Muscle layer of duodenum (tissue), 2 donors: ENCODE data around the gene ENOX2.

Source experiments
- H3K27ac ChIP-seq: one replicate; pipeline ENCODE4 v1.7.0; 2013; ENCODE audit warnings: mild to moderate bottlenecking, low read length
- H3K27me3 ChIP-seq: one replicate; pipeline ENCODE4 v1.7.0; 2013; ENCODE audit warnings: low read depth, mild to moderate bottlenecking, control low read depth, low read length
- H3K36me3 ChIP-seq, 2 donors: one replicate each; pipeline ENCODE4 v1.7.0; 2013; ENCODE audit warnings: low read length in 2 of 2, control low read depth in 1 of 2, mild to moderate bottlenecking in 1 of 2; ENCODE audit not compliant: insufficient read depth in 2 of 2, control insufficient read depth in 1 of 2
- H3K4me1 ChIP-seq, 2 donors: one replicate each; pipeline ENCODE4 v1.7.0; 2013; ENCODE audit warnings: low read length in 2 of 2, mild to moderate bottlenecking in 2 of 2, control low read depth in 1 of 2, moderate library complexity in 1 of 2; ENCODE audit not compliant: insufficient read depth in 2 of 2, control insufficient read depth in 1 of 2
- H3K4me3 ChIP-seq, 2 donors: one replicate each; pipeline ENCODE4 v1.7.0; 2013; ENCODE audit warnings: low read length in 2 of 2, low read depth in 1 of 2, mild to moderate bottlenecking in 1 of 2
- H3K9me3 ChIP-seq, 2 donors: one replicate each; pipeline ENCODE4 v1.7.0; 2013; ENCODE audit warnings: low read length in 2 of 2, control low read depth in 1 of 2, mild to moderate bottlenecking in 1 of 2; ENCODE audit not compliant: control insufficient read depth in 1 of 2
- donor health status: healthy.

The ENOX2 gene

GRCh38 chrX:130775849-130776248 is 127.2 kb downstream of the ENOX2 start:
- Histone ChIP-seq H3K4me3 (no peak overlapping the region), H3K9me3 (no peaks in the 10 kb centered on the region), H3K27me3 (no peaks in the 10 kb centered on the region), H3K36me3 (no peaks in the 10 kb centered on the region), H3K27ac (no peak overlapping the region), H3K4me1 (no peaks in the 10 kb centered on the region)

GRCh38 chrX:130772776-130773143 is 130.2 kb downstream of the ENOX2 start:
- Histone ChIP-seq H3K27ac (no peak overlapping the region), H3K27me3 (no peaks in the 10 kb centered on the region), H3K4me1 (no peaks in the 10 kb centered on the region), H3K36me3 (no peaks in the 10 kb centered on the region), H3K4me3 (no peak overlapping the region), H3K9me3 (no peaks in the 10 kb centered on the region)

- Histone ChIP-seq H3K4me3 (no peak overlapping the region), H3K27ac (no peak overlapping the region), H3K9me3 (no peaks in the 10 kb centered on the region), H3K36me3 (no peaks in the 10 kb centered on the region), H3K27me3 (no peaks in the 10 kb centered on the region), H3K4me1 (no peaks in the 10 kb centered on the region)
These were observed 130.8 kb downstream of the ENOX2 start for GRCh38 chrX:130772105-130772775.

GRCh38 chrX:130771648-130772047 is 131.4 kb downstream of the ENOX2 start:
- Histone ChIP-seq H3K4me3 (no peak overlapping the region), H3K36me3 (no peaks in the 10 kb centered on the region), H3K4me1 (no peaks in the 10 kb centered on the region), H3K27me3 (no peaks in the 10 kb centered on the region), H3K27ac (no peak overlapping the region), H3K9me3 (no peaks in the 10 kb centered on the region)

GRCh38 chrX:130771230-130771629 is 131.8 kb downstream of the ENOX2 start:
- Histone ChIP-seq H3K4me3 (no peak overlapping the region), H3K4me1 (no peaks in the 10 kb centered on the region), H3K36me3 (no peaks in the 10 kb centered on the region), H3K27me3 (no peaks in the 10 kb centered on the region), H3K27ac (no peak overlapping the region), H3K9me3 (no peaks in the 10 kb centered on the region)

GRCh38 chrX:130770615-130771014 is 132.4 kb downstream of the ENOX2 start:
- H3K27ac ChIP-seq = no peak overlapping the region
- no peaks in the 10 kb centered on the region for H3K9me3 ChIP-seq
- no peak overlapping the region for H3K4me3 ChIP-seq
- no peaks in the 10 kb centered on the region for H3K27me3 ChIP-seq
- H3K36me3 ChIP-seq = no peaks in the 10 kb centered on the region
- H3K4me1 ChIP-seq = no peaks in the 10 kb centered on the region

GRCh38 chrX:130769835-130770234 is 133.2 kb downstream of the ENOX2 start:
- Histone ChIP-seq H3K27ac (no peak overlapping the region), H3K4me3 (no peak overlapping the region), H3K4me1 (no peaks in the 10 kb centered on the region), H3K9me3 (no peaks in the 10 kb centered on the region), H3K36me3 (no peaks in the 10 kb centered on the region), H3K27me3 (no peaks in the 10 kb centered on the region)

GRCh38 chrX:130758072-130758471 is 144.9 kb downstream of the ENOX2 start:
- no peaks in the 10 kb centered on the region for H3K36me3 ChIP-seq
- no peaks in the 10 kb centered on the region for H3K4me1 ChIP-seq
- H3K9me3 ChIP-seq = no peaks in the 10 kb centered on the region
- no peak overlapping the region for H3K4me3 ChIP-seq
- H3K27me3 ChIP-seq = no peaks in the 10 kb centered on the region
- no peak overlapping the region for H3K27ac ChIP-seq

- Histone ChIP-seq H3K27ac (no peak overlapping the region), H3K4me1 (no peaks in the 10 kb centered on the region), H3K36me3 (no peaks in the 10 kb centered on the region), H3K9me3 (no peaks in the 10 kb centered on the region), H3K27me3 (no peaks in the 10 kb centered on the region), H3K4me3 (no peak overlapping the region)
These were observed 146.8 kb downstream of the ENOX2 start for GRCh38 chrX:130756233-130756632.

- Histone ChIP-seq H3K27ac (no peak overlapping the region), H3K36me3 (no peaks in the 10 kb centered on the region), H3K9me3 (no peaks in the 10 kb centered on the region), H3K4me1 (no peaks in the 10 kb centered on the region), H3K4me3 (no peak overlapping the region), H3K27me3 (no peaks in the 10 kb centered on the region)
These were observed 148.7 kb downstream of the ENOX2 start for GRCh38 chrX:130754353-130754752.

- H3K9me3 ChIP-seq = no peaks in the 10 kb centered on the region
- no peak overlapping the region for H3K4me3 ChIP-seq
- no peaks in the 10 kb centered on the region for H3K36me3 ChIP-seq
- no peaks in the 10 kb centered on the region for H3K27me3 ChIP-seq
- H3K27ac ChIP-seq = no peak overlapping the region
- H3K4me1 ChIP-seq = no peaks in the 10 kb centered on the region
These were observed 156.2 kb downstream of the ENOX2 start for GRCh38 chrX:130746709-130747342.

GRCh38 chrX:130746077-130746476 is 156.9 kb downstream of the ENOX2 start:
- no peaks in the 10 kb centered on the region for H3K9me3 ChIP-seq
- no peaks in the 10 kb centered on the region for H3K36me3 ChIP-seq
- H3K27me3 ChIP-seq = no peaks in the 10 kb centered on the region
- no peak overlapping the region for H3K4me3 ChIP-seq
- no peak overlapping the region for H3K27ac ChIP-seq
- no peaks in the 10 kb centered on the region for H3K4me1 ChIP-seq
